NCI-H748 (cell line): ENCODE results near the gene RNF7.
"Not testable (repeated sequence)": the region's sequence is repeated elsewhere in the genome, so short reads cannot be mapped to it uniquely, and the experiment has no call there.

ENCODE experiments used
- DNase-seq: peaks from one replicate; lab custom pipeline; 2025; ENCODE audit not compliant: unreplicated experiment; lab: John Stamatoyannopoulos, UW

Gene RNF7

DNA sequence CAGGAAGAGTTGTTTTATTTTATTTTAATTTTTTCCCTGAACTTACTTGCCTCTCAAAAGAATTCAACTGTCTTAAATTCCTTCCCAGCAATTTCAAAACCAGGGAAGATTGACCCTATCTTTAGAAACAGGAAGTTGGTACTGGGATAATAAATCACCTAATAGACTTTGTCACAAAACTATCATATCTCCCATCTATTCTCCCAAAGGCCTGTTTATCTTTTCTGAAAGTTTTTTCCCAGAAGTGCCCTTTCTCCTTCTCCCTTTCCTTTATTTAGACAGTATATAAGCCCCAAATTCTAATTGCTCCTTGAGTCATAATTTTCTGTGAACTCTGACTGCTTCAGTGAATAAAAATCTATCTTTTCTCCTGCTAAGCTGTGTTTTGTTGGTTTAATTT lies 2.9 kb upstream of the RNF7 start:
- DNase-seq = no peak

DNA sequence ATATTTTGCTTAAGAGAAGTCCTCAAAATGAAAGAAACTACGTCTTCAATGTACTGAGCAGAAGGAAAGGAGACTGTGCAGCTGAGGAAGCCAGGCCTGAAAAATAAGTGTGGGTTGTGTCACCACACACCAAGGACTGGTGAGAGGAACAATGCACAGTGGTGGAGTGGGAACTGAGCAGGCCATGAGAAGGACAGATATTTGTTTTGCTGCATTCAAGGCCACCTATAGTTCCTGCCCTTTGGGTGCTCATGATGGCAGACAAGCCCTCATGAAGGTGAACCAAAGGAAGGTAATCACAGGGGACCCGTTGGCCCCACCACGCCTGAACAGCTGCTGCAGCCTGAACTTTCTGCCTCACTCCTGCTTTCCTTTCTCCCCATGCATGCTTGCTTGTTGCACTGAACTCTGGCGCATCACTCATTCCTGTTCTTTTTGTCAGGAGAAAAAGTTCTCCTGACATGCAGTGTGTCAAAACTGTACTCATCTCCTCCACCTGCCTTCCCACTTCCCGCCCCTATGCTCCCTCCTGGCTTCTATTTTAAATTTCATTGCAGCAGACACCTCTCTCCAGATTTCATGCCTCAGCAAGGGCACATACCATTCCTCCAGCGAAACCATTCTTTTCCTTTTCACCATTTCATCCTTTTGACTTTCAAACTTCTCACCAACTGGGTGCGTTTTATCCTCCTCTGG lies 2.2 kb upstream of the RNF7 start:
- no peak for DNase-seq

DNA sequence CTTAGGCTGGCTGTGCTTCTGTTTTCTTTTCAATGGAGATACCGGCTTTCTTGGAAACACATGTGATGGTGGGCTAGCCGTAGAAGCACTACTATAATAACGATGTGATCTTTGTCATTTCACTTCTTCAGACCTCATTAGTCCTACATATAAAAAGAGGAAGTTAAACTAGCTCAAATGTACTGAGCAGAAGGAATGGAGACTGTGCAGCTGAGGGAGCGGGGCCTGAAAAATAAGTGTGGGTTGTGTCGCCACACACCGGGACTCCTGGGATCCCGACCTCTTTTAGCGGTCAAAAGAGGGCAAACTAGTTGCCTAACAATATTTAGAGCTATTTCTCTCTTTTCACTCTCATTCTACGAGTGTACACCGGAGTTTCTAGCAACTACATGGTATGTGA lies 1.0 kb upstream of the RNF7 start:
- DNase-seq = no peak

DNA sequence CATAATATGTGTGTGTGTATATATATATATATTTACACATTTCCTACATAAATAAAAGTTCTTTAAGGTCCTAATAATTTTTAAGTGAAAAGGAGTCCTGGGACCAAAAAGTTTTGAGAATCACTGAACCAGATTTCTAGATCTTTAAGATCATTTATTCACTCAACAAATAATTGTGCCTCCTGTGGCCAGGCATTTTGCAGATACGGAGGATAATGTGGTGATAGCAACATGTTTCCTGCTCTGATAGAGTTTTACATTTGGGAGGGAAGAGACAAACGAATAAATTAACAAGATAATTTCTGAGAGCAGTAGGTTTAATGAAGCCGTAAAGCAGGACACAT lies 448 bp upstream of the RNF7 start:
- DNase-seq = no peak

DNA sequence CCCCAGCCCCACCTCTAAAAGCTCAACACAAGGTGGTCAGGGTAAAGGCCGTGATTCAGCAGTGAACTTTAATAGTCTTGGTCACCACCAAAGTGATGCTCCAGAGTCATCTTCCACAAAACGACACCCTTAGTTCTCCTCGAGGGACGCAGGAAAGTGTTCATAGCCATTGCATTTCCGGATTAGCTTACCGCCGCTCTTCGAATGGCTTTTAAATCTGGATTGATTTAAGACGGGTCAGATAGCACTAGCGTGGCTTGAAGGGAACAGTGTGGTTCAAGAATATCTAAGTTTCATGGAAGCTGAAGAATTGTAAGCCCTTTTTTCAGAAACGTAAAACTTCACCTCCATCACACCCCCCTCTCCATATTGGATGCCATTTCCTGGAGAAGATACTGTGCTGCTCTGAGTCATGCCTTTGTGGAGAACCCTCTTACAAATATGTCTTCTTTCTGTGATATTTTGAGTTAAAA lies 829 bp downstream of the RNF7 start:
- peak; percentile 60 for DNase-seq

DNA sequence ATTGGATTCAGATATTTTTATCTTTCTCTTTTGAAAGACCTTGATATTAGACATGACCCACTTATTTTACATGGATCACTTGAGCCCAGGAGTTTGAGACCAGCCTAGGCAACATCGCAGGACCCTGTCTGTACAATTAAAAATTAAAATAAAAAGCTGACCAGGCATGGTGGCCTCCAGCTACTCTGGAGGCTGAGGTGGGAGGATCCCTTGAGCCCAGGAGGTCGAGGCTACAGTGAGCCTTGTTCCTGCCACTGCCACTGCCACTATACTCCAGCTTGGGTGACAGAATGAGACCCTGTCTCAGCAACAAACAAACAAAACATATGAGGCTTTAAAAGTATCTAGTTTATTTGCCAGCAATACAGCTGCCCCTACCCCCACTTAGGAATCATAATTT lies 1.6 kb downstream of the RNF7 start:
- DNase-seq = no peak

DNA sequence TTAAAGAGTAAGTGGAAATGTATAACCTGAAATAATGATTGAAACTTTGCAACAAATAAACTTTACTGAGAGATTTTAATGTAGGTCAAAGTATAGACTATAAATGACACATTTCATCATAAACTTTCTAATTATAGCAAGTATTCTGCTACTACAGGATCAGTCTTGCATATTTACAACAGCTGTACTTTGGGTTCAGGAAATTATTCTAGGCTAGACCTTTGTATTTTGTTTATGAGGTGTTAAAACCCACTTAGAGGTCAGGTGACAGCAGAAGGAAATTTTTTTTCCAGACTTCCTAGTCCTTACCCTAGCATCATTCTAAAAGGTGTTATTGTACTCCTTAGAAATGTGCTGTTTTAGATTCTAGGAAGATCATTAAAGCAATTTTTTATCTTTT lies 2.3 kb downstream of the RNF7 start:
- DNase-seq = no peak

DNA sequence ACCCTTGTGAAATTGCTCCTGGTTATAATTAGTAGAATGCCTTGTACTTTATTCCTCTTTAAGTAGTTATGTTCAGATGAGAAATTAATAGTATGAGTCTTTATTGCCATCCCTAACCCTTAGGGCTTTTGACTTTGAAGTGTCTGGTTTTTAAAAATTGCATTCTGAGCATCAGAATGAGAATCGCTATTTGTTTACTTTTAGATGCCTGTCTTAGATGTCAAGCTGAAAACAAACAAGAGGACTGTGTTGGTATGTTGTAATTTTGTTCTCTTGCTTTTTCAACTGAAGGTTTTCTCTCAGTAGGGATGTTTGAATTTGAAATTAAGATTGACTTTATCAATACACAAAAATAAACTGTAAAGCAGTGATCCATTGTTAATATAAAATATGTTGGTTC lies 5.2 kb downstream of the RNF7 start:
- no peak for DNase-seq

DNA sequence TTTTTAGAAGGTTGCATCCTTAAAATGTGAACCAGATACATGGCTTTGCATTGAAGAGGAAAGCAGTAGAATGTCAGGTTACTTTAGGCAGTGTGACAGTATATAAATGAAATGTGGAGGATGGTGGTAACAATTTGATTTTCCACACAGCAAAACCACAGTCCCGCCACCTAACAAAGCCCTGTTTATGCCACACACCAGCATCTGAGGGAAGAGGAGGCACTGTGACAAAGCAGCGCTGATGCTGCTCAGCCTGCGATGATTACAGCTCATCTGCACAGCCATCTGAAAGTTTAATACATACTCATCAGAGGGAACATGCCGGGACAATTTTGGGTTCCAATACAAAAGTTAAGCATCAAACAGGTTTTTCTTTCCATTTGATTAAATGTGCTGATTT lies 8.9 kb downstream of the RNF7 start:
- DNase-seq = no peak

DNA sequence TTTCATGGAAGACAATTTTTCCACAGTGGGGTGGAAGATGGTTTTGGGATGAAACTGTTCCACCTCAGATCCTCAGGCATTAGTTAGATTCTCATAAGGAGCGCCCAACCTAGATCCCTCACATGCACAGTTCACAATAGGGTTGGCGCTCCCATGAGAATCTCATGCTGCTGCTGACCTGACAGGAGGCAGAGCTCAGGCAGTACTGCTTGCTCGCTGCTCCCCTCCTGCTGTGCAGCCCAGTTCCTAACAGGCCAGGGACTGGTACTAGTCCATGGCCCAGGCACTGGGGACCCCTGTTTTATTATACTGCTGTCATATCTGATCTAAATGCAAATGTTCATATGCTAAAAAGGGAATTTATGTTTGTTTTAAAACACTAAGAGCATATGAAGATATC lies 15.3 kb downstream of the RNF7 start:
- no peak for DNase-seq

DNA sequence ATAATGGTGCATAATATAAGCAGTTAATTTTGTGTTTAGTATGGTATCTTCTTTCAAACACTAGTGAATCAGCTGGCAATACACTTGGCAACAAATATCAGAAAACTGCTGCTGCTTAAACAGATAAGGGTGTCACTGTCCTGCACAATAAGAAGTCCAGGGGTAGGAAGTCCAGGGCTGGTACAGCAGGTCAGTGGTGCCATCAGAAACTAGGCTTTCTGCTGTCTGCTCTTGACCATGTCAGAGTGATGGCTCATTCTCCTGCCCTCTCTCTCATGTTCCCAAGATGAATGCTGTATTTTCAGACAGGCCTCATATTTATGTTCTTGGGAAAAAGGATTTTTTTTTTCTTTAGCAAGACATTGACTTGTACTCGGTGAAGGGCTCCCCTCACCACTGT lies 15.9 kb downstream of the RNF7 start:
- no peak for DNase-seq

DNA sequence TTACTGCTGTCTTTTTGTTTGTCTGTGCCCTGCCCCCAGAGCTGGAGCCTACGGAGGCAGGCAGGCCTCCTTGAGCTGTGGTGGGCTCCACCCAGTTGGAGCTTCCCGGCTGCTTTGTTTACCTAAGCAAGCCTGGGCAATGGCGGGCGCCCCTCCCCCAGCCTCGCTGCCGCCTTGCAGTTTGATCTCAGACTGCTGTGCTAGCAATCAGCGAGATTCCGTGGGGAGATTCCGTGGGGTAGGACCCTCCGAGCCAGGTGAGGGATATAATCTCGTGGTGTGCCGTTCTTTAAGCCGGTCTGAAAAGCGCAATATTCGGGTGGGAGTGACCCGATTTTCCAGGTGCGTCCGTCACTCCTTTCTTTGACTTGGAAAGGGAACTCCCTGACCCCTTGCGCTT lies 24.5 kb downstream of the RNF7 start:
- not testable (repeated sequence) for DNase-seq

DNA sequence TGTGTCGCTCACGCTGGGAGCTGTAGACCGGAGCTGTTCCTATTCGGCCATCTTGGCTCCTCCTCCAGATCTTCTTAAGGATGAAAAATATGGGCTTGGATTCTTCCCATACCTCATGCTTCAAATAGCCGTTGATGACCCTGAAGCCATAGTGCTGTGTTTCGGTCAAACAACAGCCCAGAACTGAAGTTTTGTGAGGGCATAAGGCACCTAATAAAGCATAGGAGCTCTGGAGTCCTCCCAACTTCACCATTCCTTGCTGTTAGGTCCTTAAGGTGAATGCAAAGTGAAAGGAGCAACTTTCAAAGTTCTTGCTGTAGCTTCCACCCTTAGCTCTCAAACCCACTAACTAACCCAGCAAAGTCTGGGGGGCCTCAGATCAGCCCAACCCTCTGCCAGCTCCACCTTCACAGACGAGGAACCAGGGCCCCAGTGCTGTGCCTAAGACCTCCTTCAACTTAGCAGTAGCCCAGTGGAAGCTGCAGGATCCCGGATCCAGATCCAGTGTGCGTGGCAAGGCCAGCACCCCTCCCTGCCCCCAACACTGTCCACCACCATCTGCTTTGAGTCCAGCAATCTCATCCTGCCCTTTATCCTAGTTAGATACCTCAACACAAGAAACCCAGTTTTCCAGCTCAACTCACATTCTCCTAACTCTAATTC lies 25.1 kb downstream of the RNF7 start, which contains the start of gene GRK7:
Gene GRK7, plus strand, starts transcription at position 321 of the 663 bp plus-strand sequence. CDS start 14,877 bp downstream, outside the sequence.
- no peak for DNase-seq

DNA sequence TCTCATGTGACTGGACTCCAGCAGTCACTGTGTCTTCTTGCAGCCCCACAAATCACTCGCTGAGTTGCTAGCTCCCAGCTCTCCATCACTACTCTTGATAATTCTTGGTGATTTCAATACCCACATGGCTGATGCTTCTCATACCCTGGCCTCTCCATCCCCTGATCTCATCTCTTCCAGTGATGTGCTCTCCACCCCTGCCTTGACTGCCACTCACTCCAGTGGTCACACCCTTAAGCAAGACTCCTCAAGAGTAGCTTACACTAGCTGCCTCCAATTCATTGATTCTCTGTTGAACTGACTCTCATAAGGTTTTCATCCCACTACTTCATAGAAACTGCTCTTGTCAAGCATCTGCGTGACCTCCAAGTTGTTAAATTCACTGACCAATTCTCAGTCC lies 25.9 kb downstream of the RNF7 start:
- DNase-seq = no peak

DNA sequence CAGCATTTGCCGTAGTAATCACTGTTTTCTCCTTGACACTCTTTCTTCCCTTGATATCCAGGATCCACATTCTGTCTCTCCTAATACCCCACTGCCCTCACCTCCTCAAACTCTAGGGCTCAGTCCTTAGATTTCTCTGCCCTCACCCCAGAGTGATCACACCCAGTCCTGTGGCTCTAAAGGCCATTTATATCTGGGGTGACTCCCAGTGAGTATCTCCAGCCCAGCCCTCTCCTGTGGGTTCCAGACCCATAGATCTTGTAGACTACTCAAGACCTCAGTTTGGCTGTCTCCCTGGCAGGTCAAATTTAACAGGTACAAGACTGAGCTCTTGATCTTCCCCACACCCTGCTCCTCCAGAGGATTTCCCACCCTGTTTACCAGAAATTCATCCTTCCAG lies 26.4 kb downstream of the RNF7 start:
- DNase-seq = no peak

DNA sequence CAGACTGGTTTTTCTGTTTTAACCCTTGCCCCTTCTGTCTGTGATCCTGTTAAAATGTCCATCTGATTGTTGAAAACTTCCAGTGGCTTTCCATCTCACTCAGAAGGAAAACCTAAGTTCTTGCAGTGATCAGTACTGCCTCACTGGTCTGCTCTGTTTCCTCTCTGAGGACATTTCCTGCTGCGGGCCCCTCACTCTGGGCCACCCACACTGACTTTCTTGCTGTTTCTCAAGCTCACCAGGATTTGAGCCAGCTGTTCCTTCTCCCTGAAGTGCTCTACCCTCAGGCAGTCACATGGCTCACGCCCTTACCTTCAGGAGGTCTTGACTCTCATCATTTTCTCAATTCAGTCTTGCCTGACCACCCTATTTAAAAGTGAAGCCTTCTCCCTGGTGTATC lies 26.9 kb downstream of the RNF7 start:
- no peak for DNase-seq

DNA sequence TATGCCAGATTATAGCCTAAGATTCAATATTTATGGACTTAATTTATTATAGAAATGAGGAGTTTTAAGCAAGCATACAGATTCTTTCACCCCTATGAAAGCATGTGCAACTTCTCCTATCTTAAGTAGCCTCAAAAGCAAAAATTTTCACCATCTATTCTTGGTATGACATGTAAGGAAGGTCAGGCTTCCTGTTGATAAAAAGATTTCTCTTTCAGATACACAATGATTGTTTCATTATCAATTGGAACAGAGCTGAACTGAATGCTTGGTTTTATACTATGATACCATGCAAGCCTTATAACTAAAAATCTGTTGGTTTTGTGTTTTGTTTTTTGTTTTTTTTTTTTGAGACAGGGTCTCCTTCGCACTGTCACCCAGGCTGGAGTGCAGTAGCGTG lies 29.0 kb downstream of the RNF7 start:
- no peak for DNase-seq

DNA sequence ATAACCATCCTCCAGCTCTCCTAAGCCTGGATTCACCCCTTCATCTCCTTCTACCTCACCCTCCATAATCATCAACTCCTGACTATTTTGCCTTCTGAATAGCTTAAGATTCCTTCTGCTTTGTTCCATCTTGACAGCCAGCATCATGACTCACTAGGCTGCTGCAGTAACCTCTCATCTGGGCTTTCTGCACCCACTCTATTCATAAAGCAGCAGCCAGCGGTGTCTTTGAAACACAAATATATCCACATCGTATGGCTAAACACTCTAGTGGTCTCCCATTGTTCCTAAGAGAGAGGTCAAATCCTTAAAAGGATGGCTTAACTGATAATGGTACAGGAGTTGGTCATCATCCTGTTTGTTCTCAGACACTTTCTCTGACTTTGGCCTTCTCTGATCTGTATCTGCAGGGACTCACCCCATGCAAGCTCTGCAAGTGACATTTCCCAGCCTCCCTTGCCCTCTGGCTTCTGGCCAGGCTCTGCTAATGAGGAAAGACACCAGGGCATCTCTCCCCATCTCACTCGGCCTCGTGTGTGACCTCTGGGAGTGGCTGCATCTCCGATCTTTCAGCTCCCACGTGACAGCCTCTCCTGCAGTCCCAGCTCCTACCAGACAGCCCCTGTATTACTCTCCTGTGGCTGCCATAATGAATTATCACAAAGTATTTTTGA lies 31.3 kb downstream of the RNF7 start:
- DNase-seq = peak; percentile 8

DNA sequence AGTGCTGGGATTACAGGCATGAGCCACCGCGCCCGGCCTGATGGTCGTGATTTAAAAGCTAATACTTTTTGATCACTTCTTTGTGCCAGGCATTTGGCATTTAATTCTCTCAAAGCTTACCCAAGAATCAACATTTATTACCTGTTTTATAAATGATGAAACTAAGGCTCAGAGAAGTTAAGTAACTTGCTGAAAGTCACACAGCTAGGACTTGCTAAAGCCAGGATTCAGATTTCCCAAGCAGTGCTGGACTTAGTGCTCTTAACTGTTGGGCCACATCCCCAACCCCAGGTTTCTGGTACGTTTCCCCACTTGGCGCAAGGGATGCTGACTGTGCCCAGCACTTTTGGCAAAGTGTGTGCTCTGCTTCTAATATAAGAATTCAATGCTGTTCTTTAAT lies 35.6 kb downstream of the RNF7 start:
- DNase-seq = no peak

DNA sequence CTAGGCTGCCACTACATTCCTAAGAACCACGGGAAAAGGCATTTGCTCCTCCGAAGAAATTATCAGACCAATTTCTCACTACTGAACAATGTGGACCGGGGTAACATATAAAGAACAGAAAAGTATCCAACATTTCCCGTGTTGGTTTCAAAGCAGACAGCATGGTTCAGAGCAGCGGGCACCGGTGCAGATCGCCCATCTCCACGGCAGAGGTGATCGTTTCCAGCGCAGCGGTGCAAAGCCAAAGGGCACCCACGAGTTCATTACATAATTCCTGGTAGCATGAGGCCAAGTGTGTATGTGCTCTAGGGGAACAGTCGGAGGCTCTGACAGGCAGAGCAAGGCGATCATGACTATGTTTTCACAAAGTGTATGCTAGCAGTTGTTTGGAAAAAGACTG lies 38.3 kb downstream of the RNF7 start:
- DNase-seq = no peak

DNA sequence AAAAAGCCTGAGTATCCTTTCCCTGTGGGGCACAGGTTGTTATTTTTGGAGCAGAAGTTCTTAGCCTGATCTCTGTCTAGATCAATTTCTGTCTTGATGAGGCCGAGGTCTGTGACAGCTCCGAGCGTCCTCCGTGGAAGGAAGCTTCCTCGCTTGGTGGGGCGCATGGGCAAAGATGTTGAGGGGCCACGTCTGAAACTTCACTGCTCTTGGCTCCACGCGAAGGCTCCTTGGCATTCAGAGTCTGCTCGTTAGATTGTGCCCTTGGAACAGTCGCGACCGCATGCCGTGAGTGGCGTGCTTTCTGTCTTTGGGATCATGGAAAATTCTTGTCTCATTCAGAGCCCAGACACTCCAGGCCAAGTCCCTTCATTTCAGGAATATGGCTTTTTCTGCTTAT lies 38.8 kb downstream of the RNF7 start:
- no peak for DNase-seq
